Pulmonary artery endothelial cell (primary cell): ENCODE results near the gene ROPN1L. TPM values are rescaled to one million over a fixed set of nuclear protein-coding genes. Genes with fewer than 3 reads are reported as not detected.
"Not testable (repeated sequence)": the region's sequence is repeated elsewhere in the genome, so short reads cannot be mapped to it uniquely, and the experiment has no call there.

Experiments
- DNase-seq: peaks from one replicate; pipeline ENCODE4 v3.0.0-alpha.2; 2011; ENCODE audit warnings: low read depth, low spot score
- total RNA-seq: library from RNA; depleted of rRNA; stranded (reverse); fragments of >200 nt; gene quantifications from 2 replicates; pipeline ENCODE4 v1.2.3, GENCODE V29; 2014

Gene ROPN1L
- total RNA-seq, 1 donor from 2014 or later, result 0.59 TPM

DNA sequence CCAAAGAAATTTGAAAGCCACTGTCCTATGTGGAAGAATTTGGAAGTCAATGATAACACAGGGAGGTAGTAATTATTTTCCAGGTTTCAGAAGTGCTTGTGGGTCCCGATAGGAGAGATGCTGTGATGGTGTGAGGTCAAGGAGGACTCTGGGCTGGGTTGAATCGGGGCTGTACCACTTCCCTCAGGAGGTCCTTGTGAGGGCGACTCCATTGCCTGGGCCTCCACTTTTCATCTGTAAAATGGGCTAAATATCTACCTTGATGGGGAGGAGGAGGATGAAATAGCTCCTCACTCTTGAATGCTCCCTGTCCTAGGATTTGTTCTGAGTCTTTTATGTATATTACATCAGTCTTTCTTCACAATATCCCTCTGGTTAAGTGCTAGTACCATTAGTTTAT is 59.0 kb downstream of the ROPN1L start:
- DNase-seq, result no peak

DNA sequence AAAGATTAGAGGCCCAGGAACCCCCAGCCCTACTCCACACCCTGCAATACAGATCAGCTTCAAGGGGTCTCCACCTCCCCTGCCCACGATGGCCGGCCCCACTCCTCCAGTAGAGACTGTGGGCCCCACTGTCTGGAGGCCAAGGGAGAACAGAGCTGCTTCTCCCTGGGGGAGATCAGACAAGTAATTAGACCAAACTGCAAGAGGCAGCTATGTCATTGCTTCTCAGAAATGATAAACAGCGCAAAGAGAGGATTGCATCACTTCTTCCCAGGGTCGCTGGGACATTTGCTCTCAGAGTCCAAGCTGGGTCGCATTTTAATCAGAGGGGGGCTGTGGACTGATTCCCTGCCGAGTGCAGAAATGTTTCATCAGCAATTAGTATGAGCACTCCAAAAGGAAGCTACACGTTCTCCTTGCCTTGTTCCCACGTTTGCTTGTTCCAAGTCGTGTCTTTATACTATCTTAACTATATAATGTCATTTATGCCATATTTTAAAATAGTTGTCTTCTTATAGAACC is 59.9 kb downstream of the ROPN1L start:
- no peak for DNase-seq

DNA sequence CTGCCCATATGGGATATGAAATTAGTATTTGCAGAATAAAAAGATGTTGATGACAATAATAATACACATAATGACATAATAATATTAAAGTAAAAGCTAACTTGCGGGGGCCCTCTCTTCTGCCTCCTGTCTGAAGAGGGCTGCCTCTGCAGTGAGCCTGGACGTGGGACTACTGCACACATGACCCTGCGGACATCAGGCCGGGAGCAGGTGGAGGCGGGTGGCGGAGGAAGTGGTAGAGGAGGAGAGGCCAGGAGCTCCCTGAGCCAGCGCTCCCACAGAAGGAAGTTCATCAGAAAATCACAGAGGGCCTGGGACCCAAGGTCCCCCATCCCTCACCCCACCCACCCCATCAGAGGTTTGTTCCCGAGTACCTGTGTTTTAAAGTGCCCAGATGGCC is 60.5 kb downstream of the ROPN1L start:
- DNase-seq, result no peak

DNA sequence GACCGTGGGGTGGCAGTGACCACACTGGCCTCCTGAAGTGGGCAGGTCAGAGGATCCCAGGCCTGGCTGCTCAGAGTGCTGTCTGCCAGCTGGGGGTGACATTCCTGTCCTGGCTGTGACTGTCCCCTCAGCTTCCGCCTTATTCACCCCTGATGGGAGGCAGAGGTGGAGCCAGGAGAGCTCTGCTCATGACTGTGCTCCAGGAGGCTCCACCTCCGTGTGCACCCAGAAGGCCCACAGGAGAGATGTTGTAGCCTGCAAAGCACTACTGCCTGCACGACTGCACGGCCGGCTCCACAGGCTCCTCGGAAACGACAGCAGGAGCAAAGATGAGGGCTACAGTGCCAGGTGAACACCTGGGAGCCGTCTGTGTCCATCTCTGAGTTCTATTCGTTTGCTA is 60.9 kb downstream of the ROPN1L start:
- DNase-seq, result no peak

DNA sequence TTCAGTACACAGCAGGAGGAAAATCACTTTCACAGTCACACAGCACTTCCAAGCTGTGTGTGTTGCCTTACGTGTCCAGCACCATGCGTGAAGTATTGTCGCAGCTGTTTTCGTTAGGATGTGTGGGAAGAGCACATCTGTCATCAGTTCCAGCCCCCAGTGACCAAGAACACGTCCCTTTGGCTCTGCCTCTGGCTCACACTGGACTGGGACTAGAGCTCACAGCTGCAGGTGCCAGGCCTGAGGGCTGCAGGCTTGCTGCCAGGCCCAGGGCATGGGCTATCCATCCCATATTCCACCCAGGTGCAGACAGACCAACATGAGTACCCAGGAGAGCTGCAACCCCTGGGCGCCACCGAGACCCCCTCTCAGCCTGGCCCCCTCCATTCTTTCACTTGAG is 61.6 kb downstream of the ROPN1L start:
- no peak for DNase-seq

DNA sequence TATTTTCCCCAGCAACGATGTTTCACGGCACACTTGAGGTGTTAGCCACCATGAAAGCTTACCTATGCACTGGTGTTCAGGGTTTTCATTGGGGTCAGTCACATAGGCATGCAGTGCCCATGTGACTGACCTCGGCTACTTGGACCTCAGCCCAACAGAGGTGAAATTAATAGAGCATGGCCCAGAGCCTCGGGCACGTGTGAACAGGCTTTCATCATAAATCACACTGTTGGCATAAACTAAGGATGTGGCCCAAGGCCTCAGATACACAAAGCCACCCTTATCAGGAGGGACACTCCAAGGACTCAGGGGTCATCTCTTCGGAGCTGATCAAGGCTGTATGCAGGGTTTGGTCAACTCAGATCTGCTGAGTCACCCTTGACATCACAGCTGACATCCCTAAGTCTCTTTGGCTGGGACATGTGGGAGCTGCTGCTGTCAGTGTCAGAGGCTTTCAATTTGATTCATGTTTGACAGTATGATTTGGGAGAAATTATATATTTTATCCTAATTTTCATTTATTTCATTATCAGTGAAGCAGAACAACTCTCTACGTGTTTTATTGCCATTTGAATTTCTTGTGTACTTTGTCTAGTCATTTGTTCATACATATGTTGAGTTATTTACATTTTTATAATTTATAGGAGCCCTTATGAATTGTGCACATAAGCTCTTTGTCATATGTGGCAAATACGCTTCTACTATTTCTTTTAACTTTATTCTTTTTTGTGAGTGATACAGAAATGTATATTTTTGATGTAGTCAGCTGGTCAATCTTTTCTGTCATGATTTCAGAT is 62.5 kb downstream of the ROPN1L start:
- no peak for DNase-seq

DNA sequence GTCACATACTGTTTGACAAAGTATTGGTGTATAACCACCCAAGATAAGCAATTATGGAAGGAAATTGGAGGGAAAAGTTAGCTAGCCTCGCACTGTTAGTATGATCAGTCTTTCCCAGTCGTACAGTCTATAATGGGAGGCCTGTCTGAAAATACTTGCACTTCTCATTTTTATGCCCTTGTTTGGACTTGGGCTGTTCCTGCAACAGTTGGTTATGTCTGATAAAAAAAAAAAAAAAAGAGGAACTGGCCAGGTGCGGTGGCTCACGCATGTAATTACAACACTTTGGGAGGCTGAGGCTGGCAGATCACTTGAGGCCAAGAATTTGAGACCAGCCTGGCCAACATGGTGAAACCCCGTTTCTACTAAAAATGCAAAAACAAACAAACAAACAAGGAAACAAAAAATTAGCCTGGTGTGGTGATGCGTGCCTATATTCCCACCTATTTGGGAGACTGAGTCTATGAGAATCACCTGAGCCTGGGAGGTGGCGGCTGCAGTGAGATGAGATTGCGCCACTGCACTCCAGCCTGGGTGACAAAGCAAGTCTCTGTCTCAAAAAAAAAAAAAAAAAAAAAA is 63.9 kb downstream of the ROPN1L start:
- DNase-seq, result no peak

DNA sequence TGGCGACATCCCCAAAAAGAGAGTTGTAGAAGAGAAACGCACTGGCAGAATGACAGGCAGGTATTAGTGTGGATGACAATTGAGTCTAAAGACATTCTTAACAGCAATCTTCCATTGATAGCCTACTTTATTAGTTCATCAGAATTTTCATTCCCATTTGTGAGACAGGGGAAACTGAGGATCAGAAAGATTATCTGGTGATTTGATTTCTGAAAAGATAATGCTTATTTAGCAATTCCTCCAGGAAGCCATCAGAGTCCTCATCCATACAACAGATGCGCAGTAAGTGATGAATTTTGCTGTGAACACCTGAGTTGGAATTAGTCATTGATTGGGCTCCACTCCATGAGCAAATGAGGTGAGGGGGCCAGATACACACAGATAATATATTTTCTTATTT is 64.9 kb downstream of the ROPN1L start:
- no peak for DNase-seq

DNA sequence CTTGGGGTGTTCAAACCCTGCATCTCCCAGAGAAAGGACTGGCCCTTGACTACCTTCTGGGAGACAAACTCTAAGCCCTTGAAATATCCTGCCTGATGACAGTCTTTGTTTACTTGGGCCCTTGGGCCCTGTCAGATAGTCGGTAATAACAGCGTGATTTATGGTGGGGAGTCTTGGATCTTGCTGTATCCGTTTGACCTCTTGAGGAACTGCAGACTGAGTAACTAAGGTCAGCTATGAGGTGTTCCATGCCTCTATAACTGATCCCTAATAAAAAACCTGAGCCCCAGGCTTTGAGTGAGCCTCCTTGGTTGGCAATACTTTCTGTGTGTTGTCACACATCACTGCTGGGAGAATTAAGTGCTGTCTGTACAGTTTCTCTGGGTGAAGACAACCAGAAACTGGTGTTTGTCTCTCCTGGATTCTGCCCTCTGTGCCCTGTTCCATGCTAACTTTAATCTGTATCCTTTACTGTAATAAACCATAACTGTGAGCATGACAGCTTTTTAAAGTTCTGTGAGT is 66.0 kb downstream of the ROPN1L start:
- DNase-seq, result no peak

DNA sequence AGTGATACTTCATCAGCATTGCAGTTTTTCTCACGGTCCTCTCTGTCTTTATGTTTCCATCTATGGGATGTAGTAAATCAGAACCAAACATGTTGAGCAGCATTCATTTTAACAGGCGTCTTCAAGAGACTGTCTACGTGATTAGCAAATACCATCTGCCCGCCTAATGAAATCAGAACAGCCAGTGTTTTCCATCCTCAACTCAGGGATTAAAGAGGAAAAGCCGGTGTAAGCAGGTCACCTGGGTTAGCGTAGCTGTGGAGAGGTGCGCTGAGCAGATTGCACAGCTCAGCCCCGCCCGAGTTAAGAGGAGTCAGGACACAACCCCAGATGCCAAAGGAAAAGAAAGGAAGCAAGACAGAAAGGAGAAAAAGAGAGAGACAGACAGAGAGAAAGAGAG is 67.9 kb downstream of the ROPN1L start:
- DNase-seq, result no peak

DNA sequence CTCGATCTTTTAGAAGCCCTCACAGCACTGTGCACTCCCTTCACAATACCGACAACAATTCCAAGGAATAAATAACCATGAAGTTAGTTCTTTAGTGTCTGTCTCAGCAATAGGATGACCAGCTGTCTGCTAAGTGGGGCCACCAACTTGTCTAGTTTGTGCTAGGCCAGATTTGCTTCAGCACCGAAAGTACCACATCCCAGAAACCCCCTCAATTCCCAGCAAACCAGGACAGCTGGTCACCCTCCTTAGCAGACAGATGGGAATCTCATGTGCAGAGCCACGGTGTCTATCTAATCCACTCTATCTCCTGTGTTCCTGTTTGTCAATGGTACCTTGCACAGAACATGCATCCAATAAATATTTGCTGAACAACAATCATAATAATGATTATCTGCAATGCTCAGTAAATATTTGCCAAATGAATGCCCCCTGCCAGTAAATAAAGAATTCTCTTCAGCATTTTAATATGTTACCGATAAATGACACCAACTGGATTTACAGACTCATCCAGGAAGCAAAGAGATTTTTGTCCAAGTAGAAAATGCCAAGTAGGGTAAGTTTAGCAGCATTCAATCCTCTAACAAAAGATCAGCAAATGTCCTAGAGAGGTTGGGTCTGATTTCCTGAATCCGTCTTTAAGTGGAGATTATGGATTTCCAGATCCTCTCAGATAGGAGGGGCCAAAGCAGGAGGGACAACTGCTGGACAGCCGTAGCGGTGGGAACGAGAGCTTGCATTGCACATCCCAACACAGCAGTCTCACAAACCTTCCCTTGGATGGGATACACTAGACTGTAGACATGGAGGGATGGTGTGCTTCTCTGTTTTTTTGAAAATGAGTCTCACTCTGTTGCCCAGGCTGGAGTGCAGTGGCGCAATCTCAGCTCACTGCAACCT is 70.3 kb downstream of the ROPN1L start:
- DNase-seq, result no peak

DNA sequence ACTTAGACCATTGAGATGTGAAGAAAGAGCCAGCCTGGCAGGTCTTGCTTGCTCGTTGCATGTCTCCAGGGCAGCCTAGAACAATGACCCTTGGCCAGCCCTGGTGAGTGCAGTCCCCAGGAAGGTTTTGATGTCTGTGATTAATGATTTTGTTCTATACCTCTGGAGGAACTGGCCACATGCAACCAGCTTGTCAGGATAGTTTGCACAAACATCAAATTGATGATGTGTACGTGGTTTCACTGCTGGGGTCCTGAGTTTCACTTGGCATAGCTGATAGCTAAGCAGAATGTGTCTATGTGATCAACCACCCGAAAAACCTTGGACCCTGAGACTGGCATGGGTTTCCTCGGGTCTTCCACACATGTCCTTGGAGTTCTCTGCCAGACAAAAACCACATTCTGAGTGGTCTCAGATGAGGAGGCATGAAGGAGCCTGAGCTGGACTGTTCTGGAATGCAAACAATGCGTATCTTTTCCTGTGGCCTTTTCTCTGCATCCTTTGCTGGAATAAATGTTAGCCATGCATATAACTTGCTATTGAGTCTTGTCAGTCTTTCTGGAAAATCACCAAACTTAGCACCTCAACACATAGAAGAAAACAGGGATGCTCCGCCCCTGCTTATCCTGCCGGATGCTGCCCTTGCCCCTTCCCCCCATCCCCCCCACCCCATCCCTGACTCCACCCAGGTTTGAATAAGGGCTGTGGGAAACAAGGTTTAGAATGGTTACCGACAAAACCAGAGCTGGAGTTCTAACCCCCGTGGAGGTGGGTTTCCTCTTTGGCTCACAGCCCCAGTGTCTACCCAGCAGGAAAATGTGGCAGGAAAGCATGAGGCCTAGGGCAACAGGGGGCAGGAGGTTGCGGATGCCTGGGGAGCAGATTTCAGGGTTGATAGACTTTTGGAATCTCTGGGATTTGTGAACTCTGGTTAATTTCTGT is 72.1 kb downstream of the ROPN1L start:
- peak; percentile 91 for DNase-seq

DNA sequence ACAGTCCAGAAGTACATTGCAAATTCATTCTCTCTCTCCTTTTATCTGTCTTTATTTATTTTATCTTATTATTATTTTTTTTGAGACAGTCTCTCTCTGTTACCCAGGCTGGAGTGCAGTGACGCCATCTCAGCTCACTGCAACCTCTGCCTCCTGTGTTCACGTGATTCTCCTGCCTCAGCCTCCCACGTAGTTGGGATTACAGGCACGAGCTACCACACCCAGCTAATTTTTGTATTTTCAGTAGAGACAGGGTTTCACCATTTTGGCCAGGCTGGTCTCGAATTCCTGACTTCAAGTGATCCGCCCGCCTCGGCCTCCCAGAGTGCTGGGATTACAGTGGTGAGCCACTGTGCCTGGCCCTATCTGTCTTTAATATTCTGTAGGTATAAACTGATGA is 72.9 kb downstream of the ROPN1L start:
- DNase-seq, result not testable (repeated sequence)

Other genes starting within 250 kb of the ROPN1L start
- gene ATPSCKMT, start 192.0 kb upstream of the ROPN1L start, total RNA-seq, result 14.0 and 25.8 TPM in 2 replicates
- 820 and 1,235 TPM in 2 replicates for gene CCT5, start 191.6 kb upstream of the ROPN1L start, total RNA-seq
- 6.1 and 7.1 TPM in 2 replicates for gene CMBL, start 134.0 kb upstream of the ROPN1L start, total RNA-seq
- gene MARCHF6, start 88.2 kb upstream of the ROPN1L start, total RNA-seq, result 43.9 and 53.1 TPM in 2 replicates
- 6.6 and 7.6 TPM in 2 replicates for gene ANKRD33B, start 122.2 kb downstream of the ROPN1L start, total RNA-seq